CD4-positive, alpha-beta T cell treated with Interleukin-1 beta for 1 hour (primary cell): ENCODE measurements around the gene RASA3.

ENCODE experiments used
- DNase-seq, 2 donors: peaks; one replicate each; pipeline ENCODE4 v3.0.0-alpha.2; 2020 to 2022

RASA3 gene

DNA sequence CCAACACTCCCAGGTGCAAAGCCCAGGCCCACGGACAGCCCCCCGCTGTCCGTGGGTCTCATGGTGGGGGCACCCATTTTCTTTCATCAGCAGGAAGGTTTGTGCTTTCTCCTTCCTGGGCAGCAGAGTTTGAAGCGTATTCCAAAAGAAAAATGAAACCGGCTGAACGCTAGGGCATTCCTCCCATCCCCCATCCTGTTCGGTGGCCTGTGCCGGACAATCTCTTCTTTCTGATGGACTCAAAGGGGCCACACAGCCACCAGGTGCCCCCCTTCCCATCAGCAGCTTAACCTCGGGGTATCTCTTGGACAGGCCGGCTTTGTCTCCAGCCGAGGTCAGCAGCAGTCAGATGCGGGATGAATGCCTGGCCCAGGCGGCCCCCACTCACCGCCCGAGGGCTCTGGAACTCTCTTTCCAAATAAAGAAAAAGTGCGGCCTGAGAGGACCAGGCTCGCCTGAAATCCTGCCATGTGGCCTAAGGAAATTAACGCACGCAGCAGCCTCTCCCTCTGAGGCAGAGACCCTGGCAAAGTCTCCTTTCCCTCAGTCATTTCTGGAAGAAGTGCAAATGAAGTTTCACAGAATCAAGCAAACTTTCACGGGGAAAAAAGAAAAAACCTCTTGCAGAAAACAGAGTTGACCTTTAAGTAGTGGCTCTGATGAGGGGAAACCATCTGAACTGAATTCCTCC, 67.8 kb downstream of the RASA3 start:
- no peak for DNase-seq

DNA sequence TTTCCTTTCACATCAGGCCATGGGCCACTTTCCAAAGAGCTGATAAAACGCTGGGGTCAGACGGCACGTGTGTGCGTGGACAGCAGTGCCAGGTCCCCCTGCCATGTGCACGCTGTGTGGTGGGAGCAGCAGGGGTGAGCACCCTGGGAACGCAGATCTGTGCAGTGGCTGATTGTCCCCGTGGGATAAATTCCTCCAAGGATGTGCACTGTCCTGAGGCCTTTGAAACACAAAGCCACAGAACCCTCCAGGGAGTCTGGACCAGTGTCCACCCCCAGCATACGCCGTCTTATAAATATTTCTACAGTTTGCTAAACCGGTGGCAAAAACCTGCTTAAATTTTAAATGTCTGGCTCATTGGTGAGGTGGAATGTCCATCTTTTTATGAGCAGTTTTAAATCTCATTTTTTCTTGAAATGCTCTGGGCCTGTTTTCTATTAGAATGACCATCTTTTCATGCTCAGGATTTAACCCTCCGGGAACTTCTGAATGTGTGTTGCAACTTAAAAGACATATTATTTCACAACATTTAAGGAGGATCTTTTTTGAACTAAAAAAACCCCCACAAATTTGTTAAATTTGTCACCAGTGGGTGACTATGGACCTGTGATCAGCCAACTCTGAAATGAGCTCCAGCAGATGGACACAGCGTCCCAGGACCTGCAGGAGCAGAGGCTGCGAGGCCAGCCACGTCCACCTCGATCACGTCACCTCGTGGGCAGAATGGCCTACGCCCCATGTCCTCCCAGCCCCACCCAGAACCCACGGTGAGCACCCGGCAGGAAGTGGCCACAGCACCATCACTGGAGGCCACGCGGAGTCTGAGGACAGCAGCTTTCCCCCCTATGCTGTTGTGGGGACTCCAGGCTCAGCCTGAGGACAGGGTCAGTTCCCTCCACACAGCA, 68.6 kb downstream of the RASA3 start:
- peak in 1 of 2 donors; percentile 69 for DNase-seq

DNA sequence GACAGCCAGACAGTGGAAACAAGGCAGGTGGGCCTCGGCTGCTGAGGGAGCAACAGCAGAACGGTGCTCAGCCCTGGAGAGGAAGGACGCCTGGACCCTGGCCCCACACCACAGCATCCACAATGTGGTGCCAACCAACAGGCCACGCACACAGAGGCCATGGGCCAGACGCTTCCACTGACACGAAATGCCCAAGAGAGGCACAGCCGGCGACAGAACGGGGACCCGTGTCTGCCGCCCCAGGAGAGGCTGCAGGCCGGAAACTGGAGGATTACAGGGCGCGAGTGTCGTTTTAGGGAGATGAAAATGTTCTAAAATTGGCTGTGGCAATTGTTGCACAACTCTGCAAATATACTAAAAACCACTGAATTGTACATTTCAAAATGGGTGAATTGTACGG, 69.7 kb downstream of the RASA3 start:
- DNase-seq, result no peak

DNA sequence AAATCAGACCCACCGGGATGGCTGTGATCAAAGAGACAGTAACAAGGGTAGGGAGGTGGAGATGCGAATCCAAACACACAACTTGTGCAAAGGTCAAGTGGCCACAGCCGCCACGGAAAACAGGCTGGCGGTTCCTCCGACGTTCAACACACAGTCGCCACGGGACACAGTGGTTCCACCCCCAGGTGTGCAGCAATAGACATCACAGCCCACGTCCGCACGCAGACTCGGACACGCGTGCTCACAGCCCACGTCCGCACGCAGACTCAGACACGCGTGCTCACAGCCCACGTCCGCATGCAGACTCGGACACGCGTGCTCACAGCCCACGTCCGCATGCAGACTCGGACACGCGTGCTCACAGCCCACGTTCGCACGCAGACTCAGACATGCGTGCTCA, 70.1 kb downstream of the RASA3 start:
- no peak for DNase-seq

DNA sequence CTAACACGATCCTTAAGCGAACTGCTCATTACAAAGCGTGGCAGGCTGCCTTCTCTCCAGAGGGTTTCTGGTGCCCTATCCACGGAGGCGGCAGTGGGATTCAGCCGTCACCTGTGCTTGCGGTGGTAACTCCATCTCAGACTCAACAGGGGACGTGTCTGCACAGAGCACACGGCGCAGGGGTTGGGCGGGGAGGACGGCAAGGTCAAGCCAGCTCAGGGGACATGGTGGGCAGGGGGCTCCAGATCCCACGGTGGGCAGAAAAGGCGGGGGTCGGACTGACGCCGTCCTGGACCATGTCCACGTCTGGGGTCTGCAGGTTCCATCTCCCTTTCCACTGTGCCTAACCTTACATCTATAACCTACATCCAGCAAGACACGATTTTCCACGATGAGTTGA, 70.7 kb downstream of the RASA3 start:
- DNase-seq, result no peak

DNA sequence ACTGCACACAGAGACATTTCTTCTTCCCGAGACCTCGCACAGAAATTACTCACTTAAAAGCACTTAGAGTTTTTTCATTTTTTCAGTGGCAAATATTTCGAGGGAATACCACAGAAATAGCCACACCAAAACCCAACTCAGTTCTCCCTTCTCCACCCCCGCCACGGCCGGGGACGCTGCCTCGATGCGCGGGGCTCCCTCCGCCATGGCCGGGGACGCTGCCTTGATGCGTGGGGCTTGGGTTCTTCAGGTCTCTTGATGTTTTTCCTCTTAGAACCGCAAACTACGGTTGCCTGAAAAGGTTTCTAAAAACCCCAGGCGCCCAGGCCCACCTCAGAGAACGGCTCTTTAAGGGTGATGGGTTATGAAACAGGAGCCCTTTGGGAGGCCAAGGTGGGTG, 71.4 kb downstream of the RASA3 start:
- no peak for DNase-seq

DNA sequence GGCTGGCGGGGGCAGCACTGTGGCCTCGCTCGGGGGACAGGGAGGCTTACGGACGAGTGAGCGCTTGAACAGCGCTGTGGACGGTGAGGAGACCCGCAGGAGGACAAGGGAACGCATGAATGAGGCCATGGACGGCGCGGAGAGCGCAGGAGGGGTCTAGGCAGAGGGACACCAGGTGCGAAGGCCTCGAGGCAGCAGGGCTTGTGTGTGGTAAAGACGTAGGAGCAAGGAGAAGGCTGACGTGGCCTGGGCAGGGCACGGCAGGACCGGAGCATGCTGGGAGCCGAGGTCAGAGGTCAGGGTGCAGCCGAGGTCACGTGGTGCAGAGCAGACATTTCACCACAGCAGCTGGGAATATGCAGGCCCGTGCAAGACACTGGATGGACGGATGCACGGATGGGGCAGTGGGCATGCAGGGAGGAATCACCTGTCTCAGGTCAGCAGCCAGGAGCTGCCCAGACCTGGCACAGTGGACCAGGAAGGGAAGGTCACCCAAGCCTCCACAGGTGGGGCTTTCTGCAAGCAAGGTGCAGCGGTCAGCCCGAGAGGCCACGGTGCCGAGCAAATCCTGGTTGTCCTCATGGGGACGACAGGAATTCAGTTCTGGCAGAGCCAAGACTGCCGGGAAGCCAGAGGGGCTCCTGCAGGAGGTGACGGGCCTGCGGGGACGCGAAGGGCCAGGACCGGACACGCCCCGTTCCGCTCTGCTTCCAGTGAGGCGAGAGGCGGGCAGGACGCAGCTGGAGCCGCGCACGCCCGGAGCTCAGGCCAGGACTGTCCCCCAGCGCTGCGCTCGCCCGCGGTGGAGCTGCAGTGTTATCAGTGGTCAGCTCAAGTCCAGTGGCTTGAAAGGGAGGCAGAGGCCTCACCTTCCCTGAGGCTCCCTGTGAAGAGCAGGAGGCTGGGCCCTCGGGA, 72.2 kb downstream of the RASA3 start:
- no peak for DNase-seq

DNA sequence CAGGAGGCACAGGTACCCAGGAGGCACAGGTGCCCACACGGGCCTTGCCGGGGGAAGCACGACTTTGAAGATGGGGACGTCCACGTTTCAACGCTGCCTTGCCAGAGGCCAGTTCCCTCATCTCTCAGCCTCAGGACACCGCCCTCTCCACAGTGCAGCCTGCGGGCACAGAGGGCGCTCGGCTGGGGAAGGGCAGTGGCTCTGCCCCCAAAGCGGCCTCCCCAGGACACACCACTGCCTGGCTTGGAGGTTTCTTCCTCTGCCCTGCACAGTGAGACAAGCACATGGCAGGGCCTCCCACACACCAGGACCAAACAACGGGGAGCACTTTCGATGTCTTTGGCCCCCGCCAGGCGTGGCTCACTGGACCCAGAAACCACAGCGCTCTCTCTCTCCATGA, 73.0 kb downstream of the RASA3 start:
- DNase-seq, result no peak

DNA sequence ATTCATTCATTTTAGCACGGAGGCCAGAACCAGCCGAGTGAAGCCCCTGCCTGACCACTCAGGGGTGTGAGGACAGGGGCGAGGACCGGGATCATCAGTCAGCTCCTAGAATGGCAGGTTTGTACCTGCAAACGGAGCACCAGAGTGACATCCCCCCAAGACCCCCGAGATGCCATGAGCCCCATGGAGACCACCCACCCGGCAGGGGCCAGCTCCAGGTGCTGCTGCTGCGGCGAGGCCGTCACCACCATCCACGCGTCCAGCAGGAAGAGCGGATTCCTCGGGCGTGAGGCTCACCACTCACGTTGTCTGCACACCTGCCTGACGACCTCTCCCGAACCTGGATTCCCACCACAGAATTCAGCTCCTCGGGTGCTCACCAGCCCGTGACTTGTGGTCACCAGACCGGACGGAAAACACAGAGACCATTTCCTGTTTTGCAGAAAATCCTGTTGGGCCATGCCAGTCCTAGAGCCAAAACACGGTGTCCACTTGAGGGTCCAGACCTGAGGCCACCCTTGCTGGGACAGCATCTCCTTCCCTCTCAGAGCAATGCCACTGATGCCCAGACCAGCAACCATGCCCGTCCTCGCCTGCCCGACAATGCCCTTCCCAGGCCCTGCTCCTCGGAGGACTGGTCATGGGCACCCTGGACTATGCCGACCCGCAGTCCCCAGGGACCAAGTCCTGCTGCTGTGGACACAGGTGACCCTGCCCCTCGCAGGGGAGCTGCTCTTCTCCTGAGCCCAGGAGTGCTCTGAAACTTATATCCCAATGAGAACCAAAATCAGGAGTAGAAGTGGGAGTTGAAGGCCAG, 74.2 kb downstream of the RASA3 start:
- DNase-seq, result no peak

DNA sequence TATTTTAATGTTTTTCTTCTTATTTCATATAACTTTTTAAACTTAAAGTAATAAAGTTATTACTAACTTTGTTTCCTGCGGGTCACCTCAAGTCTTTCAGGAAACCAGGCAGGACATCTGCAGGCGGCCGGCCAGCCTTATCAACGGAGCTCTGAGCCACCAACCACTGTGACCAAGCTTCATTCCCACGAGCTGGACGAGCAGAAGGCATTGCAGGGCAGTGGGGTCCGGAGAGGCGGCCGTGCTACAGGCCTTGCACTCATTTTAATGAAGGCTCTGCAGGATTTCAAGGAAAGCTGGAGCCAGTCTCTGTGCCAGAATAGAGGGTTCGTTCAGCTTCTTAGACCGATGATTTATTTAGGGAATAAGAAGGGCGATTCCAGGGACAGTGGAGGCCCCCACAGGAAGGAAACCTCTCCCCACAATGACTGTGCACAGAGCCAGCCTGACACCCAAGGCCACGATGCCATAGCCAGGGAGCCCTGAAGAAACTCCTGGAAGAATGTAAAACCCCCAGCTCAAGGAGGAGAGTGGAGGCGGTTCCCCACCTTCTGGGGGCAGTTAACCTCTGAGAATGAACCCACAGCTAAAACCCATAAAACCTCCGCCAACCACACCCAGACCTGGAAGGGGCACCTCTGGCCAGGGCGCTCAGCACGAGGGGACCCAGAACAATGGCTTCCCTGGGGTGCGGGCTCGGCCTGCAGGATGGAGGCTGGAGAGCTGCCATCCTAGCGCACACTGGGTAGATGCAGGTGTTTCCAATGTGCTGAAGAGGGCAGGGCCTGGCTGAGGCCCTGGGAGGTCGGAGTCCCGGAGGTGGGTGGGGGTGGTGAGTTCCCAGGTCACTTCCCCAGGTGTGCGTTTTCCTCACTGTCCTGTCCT, 75.0 kb downstream of the RASA3 start:
- no peak for DNase-seq

DNA sequence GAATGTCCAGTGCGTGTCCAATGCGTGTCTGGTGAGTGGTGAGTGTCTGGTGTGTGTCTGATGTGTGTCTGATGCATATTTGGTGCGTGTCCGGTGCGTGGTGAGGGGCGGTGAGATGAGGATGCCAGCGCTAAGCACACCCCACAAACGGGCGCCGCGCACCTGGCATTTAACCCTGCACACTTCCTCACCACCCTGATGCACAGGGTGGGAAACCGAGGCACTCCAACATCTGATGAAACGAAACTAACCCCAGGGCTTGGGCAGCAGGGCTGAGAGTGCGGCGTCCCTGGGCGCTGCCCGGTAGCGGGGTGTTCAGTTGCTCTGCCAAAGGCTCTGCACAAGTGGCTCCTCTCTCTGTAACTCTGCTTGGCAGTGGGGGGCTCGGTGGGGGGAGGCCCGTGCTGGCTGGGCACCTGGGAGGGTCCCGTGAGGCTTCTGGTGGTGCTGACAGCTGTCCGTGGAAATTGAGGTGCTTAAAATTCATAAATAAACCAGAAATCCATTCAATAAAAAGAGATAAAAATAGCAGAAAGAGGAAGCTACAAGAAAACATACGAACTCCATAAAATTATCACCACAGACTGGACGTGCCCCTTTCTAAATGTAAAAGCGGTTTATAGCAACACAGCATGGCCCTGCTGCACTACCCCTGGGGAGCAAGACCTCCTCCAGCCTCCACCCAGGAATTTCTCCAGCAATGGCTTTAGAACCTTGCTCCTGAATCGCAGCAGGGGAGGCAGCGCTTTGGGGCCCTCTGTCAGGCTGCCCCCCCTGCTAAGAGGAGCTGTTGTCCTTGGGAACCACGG, 76.0 kb downstream of the RASA3 start:
- DNase-seq, result no peak

DNA sequence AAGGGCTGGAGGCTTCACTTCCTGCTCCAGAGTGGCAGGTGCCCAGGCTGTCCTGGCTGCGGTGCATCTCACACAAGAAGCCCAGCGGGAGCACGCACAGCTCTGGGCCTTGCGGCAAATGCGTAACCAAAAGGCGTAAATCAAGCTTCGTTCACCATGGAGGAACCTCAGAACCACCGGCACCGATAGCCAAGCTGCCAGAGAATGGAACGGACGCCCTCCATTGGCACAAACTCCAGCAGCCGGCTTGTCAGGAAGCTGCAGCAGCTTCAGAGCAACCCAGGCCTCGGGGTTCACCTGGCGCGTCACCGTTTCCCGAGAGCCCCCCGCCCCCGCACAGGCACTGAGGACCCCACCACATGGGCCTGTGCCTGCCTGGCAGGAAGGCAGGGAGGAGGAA, 76.7 kb downstream of the RASA3 start:
- DNase-seq, result no peak

DNA sequence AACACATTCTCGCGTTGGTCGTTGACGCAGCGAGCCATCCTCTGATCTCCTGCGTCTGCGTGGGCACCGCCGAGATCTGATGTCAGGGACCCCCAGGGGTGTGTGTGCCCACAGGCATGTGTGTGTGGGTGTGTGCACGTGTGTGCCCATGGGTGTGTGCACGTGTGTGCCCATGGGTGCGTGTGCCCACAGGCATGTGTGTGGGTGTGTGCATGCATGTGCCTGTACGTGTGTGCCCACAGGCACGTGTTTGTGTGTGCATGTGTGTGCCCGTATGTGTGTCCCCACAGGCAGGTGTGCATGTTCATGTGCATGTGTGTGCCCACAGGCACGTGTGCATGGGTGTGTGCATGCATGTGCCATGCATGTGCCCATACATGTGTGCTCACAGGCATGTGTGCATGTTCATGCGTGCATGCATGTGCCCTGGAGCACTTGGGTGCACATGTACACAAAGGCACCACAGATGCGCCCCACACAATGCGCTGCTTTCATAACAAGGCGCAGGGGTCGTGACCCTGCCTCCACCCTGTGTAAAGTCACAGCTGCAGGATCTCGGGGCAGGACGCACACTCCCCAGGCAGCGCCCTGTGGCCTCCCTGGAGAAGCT, 77.5 kb downstream of the RASA3 start:
- no peak for DNase-seq

DNA sequence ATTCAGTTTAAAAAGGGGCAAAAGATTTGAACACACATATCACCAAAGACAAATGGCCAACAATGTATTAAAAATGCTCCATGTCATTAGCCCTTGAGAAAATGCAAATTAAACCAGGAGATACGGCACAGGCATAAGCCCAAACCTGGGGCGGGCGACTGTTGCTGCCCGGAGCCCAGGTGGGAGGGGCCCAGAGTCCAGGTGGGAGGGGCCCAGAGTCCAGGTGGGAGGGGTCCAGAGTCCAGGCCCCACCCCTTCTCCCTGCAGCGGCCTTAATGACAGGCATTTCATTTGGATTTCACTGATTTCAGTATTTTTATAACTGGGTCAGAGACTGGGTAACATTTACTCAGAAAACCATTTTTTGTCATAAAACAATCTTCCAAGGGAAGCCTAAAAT, 78.2 kb downstream of the RASA3 start:
- DNase-seq, result no peak

DNA sequence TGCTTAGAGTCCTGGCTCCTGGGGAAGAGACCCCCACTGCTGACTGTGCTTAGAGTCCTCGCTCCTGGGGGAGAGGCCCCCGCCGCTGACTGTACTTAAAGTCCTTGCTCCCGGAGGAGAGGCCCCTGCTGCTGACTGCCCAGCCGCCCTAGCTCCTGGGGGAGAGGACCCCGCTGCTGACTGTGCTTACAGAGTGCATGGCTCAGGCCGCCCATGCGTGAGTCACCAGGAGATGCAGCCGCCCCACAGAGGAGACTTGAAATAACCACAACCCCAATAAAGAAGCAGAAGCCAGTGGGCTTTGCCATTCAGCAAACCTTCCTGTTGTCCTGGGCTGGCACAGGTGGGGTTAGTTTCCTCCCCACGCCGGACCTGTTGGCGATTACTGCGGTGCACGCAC, 79.4 kb downstream of the RASA3 start:
- DNase-seq, result peak in 1 of 2 donors; percentile 39

DNA sequence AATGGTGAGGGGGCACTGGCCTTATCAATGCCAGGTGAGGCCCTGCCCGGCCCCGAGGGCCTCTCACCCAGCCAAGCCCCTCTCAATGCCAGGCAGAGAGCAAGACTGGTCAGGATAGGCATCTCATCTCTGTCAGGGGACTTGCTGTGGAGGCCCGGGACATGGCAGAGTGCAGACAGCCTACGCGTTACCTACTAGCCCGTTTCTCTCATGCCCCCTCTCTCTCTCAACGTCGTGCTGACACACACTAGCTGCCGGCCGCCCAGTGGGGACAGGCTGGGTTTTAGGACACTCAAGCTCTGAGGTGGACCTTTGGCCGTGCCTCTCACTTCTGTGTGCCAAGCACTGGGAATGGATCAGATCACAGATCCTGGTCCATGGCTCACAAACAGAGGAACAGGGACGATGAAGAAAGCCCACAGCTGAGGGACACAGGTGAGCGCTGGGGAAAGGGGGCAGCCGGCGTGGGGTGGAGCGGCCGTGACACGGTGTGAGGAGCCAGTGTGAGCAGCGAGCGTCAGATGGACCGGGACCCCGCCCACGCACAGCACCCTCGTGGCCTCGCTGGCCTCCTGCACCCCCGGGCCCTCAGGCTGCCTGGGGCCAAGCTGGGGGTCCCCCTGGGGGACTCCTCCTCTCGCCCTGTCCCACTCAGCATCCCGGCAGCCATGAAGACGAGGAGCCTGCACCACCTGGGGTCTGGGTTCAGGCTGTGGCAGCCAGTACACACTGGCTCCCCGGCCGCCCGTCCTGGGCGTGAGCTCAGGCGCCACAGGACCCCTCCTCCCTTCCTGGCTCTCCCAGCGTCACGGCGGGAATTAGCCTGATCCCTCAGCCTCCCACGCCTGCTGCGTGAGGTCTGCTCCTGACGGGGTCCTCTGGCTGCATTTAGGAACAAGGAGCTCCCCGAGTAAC, 81.6 kb downstream of the RASA3 start:
- DNase-seq, result no peak

DNA sequence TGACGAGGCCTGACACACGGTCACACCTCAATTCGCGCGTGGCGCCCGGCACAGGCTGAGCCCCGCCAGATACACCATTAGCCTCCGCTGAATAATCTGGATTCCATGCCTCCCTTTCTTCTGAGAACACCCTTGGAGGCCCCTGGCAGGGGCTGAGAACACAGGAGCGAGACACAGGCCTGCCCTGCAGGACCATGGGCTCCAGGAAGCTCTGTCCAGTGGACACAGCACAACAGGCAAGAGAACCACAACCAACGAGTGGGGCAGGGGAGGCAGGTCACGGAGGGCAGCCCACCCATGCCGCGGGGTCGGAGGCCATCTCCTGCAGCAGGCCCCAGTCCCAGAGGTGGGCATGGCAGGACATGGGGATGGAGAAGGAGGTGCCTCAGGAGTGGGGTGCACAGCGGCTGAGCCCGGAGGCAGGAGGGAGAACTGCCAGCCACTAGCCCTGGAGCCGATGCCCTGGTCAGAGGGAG, 82.8 kb downstream of the RASA3 start:
- no peak for DNase-seq

DNA sequence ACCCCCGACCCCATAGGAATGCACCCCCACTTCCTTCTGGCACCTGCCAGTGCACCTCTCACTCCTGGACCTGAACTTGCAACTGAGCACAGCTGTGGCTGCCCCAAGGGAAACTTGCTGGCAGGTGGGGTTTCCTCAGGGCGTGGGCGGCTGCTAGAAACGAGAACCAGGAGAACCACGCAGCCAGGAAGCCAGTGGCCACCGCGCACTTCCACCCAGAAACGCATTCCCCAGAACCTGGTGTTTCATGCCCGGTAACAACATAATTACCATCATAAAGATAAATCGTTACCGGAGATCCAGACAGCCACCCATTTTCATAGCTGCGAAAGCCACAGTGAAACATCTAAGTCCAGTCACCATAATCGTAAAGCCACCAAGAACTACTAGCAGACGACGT, 83.4 kb downstream of the RASA3 start:
- peak; percentile 30 to 60 for DNase-seq

DNA sequence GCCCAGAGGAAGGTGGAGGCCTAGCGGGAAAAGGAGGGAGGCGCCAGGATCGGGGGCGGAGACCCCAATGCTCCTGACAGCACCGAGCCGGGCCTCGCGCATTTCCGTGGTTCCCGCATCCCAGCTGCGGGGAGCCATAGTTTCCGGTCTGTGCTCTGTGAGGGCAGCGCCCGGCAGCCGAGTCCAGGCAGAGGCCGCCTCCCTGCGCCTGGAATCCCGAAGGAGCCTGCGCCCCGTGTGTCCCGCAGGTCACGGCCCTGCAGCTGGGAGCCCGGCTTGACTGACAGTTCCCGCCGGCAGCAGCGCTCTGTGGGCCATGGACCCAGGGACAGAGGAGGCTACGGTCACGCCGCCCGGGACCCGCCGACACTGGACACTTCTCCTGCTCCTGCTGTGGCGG, 84.0 kb downstream of the RASA3 start:
- DNase-seq, result no peak
